ENCODE results near the gene CNTN4. TPM values are rescaled to one million over a fixed set of nuclear protein-coding genes. Genes with fewer than 3 reads are reported as not detected.

Gene CNTN4
- total RNA-seq, 6 donors from 2014 or later = 1.0 to 13.5 (median 6.3) TPM

GRCh38 chr3:2303566-2303965 is 204.9 kb downstream of the CNTN4 start:
- no peak for DNase-seq
- no peak overlapping the region for H3K4me3 ChIP-seq
- H3K27me3 ChIP-seq = no peaks in the 10 kb centered on the region
- 14% methylated on average over 6 of the region's 6 CpGs for WGBS, 2 donors
- no peaks in the 10 kb centered on the region for H3K4me1 ChIP-seq
- no peak for TF ChIP-seq POLR2AphosphoS5 (IDR thresholded peaks at IDR 0.05)
- TF ChIP-seq CTCF (IDR thresholded peaks at IDR 0.05) = no peak
- TF ChIP-seq POLR2A (IDR thresholded peaks at IDR 0.05) = no peak
- no peak for TF ChIP-seq EP300 (IDR thresholded peaks at IDR 0.05)
- ATAC-seq (ENCODE audit: low FRiP score in 2 of 2) = no peak
- no peak overlapping the region for H3K27ac ChIP-seq
- no peaks in the 10 kb centered on the region for H3K36me3 ChIP-seq
- H3K9me3 ChIP-seq = no peaks in the 10 kb centered on the region

- no peak for DNase-seq
- no peaks in the 10 kb centered on the region for H3K36me3 ChIP-seq
- WGBS, 2 donors = 83 to 85% methylated on average over 2 of the region's 2 CpGs
These were observed 212.4 kb downstream of the CNTN4 start for GRCh38 chr3:2311022-2311421.

GRCh38 chr3:2317521-2317920 is 218.9 kb downstream of the CNTN4 start:
- TF ChIP-seq POLR2A (IDR thresholded peaks at IDR 0.05) (no peak), POLR2AphosphoS5 (IDR thresholded peaks at IDR 0.05) (no peak), CTCF (IDR thresholded peaks at IDR 0.05) (no peak), EP300 (IDR thresholded peaks at IDR 0.05) (no peak)
- no peak overlapping the region for H3K4me3 ChIP-seq
- 69 to 77% methylated on average over 7 of the region's 7 CpGs for WGBS, 2 donors
- H3K4me1 ChIP-seq = no peaks in the 10 kb centered on the region
- no peak overlapping the region for H3K27ac ChIP-seq
- no peak for ATAC-seq (ENCODE audit: low FRiP score in 2 of 2)
- DNase-seq = no peak
- no peaks in the 10 kb centered on the region for H3K36me3 ChIP-seq
- H3K27me3 ChIP-seq = no peaks in the 10 kb centered on the region
- H3K9me3 ChIP-seq = no peaks in the 10 kb centered on the region

More at GRCh38 chr3:2311022-2311421, 212.4 kb downstream of the CNTN4 start:
- TF ChIP-seq POLR2A (IDR thresholded peaks at IDR 0.05) = no peak
- TF ChIP-seq POLR2AphosphoS5 (IDR thresholded peaks at IDR 0.05) = no peak
- TF ChIP-seq CTCF (IDR thresholded peaks at IDR 0.05) = no peak
- no peak for TF ChIP-seq EP300 (IDR thresholded peaks at IDR 0.05)
- Histone ChIP-seq H3K9me3 (no peaks in the 10 kb centered on the region), H3K27ac (no peak overlapping the region), H3K4me3 (no peak overlapping the region), H3K27me3 (no peaks in the 10 kb centered on the region), H3K4me1 (no peaks in the 10 kb centered on the region)
- ATAC-seq (ENCODE audit: low FRiP score in 2 of 2) = no peak

GRCh38 chr3:2334921-2335320 is 236.3 kb downstream of the CNTN4 start:
- 81 to 85% methylated on average over 3 of the region's 3 CpGs for WGBS, 2 donors
- no peak overlapping the region for H3K27ac ChIP-seq
- ATAC-seq (ENCODE audit: low FRiP score in 2 of 2) (no peak), DNase-seq (no peak)
- no peak overlapping the region for H3K4me3 ChIP-seq
- no peaks in the 10 kb centered on the region for H3K27me3 ChIP-seq
- no peak for TF ChIP-seq POLR2A (IDR thresholded peaks at IDR 0.05)
- TF ChIP-seq POLR2AphosphoS5 (IDR thresholded peaks at IDR 0.05) = no peak
- TF ChIP-seq EP300 (IDR thresholded peaks at IDR 0.05) = no peak
- no peak for TF ChIP-seq CTCF (IDR thresholded peaks at IDR 0.05)
- H3K9me3 ChIP-seq = no peaks in the 10 kb centered on the region
- no peaks in the 10 kb centered on the region for H3K36me3 ChIP-seq
- no peaks in the 10 kb centered on the region for H3K4me1 ChIP-seq

GRCh38 chr3:2343031-2343682 is 244.5 kb downstream of the CNTN4 start:
- no peak for DNase-seq
- ATAC-seq (ENCODE audit: low FRiP score in 2 of 2) = no peak
- no peaks in the 10 kb centered on the region for H3K4me1 ChIP-seq
- no peak overlapping the region for H3K4me3 ChIP-seq
- TF ChIP-seq EP300 (IDR thresholded peaks at IDR 0.05) (no peak), CTCF (IDR thresholded peaks at IDR 0.05) (no peak)
- no peaks in the 10 kb centered on the region for H3K36me3 ChIP-seq
- no peaks in the 10 kb centered on the region for H3K9me3 ChIP-seq
- H3K27me3 ChIP-seq = no peaks in the 10 kb centered on the region
- WGBS, 2 donors = 73 to 85% methylated on average over 5 of the region's 5 CpGs
- H3K27ac ChIP-seq = no peak overlapping the region

Data from upper lobe of left lung (tissue), 6 donors.